ENCODE data around the gene ANKRD34A. TPM values are rescaled to one million over a fixed set of nuclear protein-coding genes. Genes with fewer than 3 reads are reported as not detected.

The ANKRD34A gene
- total RNA-seq, 1 donor from 2014 or later, result 0.49 TPM

DNA sequence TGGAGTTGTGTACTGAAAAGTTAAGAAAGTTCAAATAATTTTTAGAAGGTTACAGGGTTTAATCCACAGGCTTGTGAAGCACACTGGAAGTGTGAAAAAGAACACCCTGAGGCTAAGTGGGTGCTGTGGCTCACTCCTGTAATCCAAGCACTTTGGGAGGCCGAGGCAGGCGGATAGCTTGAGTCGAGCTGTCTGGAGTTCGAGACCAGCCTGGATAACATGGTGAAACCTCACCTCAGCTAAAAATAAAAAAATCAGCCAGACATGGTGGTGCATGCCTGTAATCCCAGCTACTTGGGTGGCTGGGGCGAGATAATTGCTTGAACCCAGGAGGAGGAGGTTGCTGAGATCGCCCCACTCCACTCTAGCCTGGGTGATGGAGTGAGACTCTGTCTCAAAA is 22.2 kb upstream of the ANKRD34A start:
- no peak for DNase-seq (ENCODE audit: low read depth, low spot score)

DNA sequence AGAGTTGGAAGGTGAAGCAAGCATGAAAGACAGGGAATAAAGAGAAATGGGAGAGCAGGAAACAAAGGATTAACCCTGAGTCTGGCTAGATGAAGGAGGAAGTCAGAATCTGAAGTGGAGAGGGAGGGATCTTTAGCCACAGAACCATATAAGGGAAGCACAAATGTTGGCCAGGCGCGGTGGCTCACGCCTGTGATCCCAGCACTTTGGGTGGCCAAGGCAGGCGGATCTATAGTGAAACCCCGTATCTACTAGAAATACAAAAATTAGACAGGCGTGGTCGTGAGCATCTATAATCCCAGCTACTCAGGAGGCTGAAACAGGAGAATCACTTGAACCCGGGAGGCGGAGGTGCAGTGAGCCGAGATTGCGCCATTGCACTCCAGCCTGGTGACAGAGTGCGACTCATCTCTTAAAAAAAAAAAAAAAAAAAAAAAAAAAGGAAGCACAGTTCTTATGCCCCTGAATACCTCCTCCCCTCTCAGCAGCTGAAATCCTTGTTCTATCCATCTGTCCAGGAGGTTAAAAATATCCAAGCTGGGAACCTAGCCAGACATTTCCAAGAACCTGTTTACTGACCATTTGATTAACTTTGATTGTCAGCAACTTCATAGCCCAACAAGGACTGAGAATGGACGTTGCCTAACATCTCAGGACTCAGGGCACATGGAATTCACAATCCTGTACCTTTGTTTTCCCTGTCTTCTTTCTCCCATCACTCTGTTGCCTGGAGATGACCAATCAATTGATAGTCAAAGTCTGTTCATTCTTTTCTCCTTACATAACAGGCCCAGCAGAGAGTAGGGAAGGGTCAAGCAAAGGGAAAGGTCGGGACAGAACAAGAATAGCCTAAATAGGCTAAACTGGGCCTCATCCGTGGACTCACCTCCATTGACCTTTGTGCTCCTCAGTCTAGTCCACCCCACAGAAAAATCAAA is 21.4 kb upstream of the ANKRD34A start:
- Mint-ChIP-seq H3K27ac (ENCODE audit: unreplicated experiment) (peak overlapping the region; percentile 91), H3K36me3 (ENCODE audit: low read depth) (no peaks in the 10 kb centered on the region), H3K9me3 (no peaks in the 10 kb centered on the region), H3K27me3 (ENCODE audit: low read depth) (no peaks in the 10 kb centered on the region), H3K4me3 (peak overlapping the region; percentile 47), H3K4me1 (peaks cover 23% of the 10 kb centered on the region)
- TF ChIP-seq, protein P1, sequence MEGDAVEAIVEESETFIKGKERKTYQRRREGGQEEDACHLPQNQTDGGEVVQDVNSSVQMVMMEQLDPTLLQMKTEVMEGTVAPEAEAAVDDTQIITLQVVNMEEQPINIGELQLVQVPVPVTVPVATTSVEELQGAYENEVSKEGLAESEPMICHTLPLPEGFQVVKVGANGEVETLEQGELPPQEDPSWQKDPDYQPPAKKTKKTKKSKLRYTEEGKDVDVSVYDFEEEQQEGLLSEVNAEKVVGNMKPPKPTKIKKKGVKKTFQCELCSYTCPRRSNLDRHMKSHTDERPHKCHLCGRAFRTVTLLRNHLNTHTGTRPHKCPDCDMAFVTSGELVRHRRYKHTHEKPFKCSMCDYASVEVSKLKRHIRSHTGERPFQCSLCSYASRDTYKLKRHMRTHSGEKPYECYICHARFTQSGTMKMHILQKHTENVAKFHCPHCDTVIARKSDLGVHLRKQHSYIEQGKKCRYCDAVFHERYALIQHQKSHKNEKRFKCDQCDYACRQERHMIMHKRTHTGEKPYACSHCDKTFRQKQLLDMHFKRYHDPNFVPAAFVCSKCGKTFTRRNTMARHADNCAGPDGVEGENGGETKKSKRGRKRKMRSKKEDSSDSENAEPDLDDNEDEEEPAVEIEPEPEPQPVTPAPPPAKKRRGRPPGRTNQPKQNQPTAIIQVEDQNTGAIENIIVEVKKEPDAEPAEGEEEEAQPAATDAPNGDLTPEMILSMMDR (conservative IDR thresholded peaks at IDR 0.05), result no peak
- DNase-seq (ENCODE audit: low read depth, low spot score), result no peak

More for the DNA sequence above, 22.2 kb upstream of the ANKRD34A start:
- H3K27ac Mint-ChIP-seq (ENCODE audit: unreplicated experiment), result no peak overlapping the region
- H3K36me3 Mint-ChIP-seq (ENCODE audit: low read depth), result peaks cover under 1% of the 10 kb centered on the region
- H3K9me3 Mint-ChIP-seq, result no peaks in the 10 kb centered on the region
- H3K27me3 Mint-ChIP-seq (ENCODE audit: low read depth), result no peaks in the 10 kb centered on the region
- peaks cover 23% of the 10 kb centered on the region for H3K4me1 Mint-ChIP-seq
- no peak overlapping the region for H3K4me3 Mint-ChIP-seq
- TF ChIP-seq, protein P1 (conservative IDR thresholded peaks at IDR 0.05), result no peak

DNA sequence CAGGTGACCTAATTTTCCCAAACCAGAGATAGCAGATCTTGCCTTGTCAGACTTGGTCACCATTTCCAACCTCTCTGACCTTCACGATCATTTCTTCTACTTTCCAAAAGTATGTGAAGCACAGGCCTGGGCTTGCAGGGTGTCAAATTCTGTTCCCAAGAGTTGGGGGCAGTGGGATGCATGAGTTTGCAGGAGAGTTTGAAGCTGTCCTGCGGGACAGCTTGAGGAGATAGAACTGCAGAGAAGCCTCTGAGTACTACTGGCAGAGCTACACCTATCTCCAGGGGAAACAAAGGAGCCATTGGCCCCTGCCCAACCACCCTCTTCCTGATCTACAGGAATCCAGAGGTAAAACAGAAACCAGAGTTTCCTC is 20.7 kb upstream of the ANKRD34A start:
- Mint-ChIP-seq H3K4me3 (peak overlapping the region; percentile 47), H3K27ac (ENCODE audit: unreplicated experiment) (peak overlapping the region; percentile 91)

DNA sequence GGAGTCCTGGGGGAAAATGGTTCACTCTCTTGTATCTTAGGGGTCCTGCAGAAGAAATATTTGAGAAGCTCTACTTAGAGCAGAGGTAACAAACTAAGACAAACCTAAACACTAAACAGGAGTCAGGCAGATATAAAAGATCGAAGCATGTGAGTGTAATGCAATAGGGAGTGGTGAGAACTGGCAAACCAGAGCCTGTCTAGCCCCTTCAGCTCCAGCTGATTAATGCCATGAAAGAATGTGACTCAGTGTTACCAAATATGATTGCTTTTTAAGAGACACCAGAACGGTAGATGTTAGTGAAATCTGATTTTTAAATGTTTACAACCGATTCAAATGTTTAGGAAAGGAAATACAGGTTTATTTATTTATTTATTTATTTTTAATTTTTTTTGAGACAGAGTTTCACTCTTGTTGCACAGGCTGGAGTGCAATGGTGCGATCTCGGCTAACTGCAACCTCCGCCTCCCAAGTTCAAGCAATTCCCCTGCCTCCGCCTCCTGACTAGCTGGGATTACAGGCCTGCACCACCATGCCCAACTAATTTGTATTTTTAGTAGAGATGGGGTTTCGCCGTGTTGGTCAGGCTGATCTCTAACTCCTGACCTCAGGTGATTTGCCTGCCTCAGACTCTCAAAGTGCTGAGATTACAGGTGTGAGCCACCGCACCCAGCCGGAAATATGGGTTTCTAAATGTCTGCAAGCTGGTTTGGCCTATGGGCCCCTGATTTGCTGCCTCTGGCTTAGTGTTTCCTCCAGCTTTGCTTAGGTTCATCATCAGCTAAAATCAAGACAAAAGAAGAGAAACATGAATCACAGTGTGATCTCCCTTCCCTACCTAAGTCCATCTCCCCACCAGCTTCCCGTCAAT is 19.8 kb upstream of the ANKRD34A start:
- Mint-ChIP-seq H3K36me3 (ENCODE audit: low read depth) (no peaks in the 10 kb centered on the region), H3K27ac (ENCODE audit: unreplicated experiment) (peak overlapping the region; percentile 21), H3K4me3 (no peak overlapping the region), H3K9me3 (no peaks in the 10 kb centered on the region), H3K4me1 (peaks cover 23% of the 10 kb centered on the region), H3K27me3 (ENCODE audit: low read depth) (no peaks in the 10 kb centered on the region)
- TF ChIP-seq, protein P1 (conservative IDR thresholded peaks at IDR 0.05), result no peak
- DNase-seq (ENCODE audit: low read depth, low spot score), result no peak

More for the DNA sequence above, 20.7 kb upstream of the ANKRD34A start:
- Mint-ChIP-seq H3K4me1 (peaks cover 23% of the 10 kb centered on the region), H3K27me3 (ENCODE audit: low read depth) (no peaks in the 10 kb centered on the region), H3K9me3 (no peaks in the 10 kb centered on the region), H3K36me3 (ENCODE audit: low read depth) (no peaks in the 10 kb centered on the region)
- DNase-seq (ENCODE audit: low read depth, low spot score), result no peak
- TF ChIP-seq, protein P1 (conservative IDR thresholded peaks at IDR 0.05), result no peak

DNA sequence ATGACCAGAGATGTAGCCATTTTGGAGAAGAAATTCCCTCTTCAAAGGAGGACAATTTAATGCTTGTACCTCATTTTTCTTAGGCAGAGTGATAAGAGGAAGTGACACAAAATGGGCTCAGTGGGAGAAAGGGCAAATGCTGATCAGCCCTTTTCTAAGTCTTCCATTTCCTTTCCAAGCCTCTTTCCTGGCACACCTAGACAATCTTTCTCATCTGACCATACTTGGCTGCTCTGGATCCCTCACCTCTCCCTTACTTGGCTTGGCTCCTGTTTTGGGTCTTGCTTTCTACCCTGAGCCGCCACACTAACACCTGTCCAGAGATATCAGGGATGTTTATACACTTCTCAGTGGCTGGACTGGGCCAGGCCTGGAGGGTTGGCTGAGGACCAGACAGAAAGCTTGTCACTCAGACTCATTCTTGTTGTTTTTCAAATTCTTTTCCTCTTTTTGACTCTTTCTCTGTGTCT is 18.9 kb upstream of the ANKRD34A start:
- TF ChIP-seq, protein P1 (conservative IDR thresholded peaks at IDR 0.05), result no peak
- H3K9me3 Mint-ChIP-seq, result no peaks in the 10 kb centered on the region
- H3K36me3 Mint-ChIP-seq (ENCODE audit: low read depth), result no peaks in the 10 kb centered on the region
- peaks cover 23% of the 10 kb centered on the region for H3K4me1 Mint-ChIP-seq
- H3K27ac Mint-ChIP-seq (ENCODE audit: unreplicated experiment), result no peak overlapping the region
- DNase-seq (ENCODE audit: low read depth, low spot score), result no peak
- no peaks in the 10 kb centered on the region for H3K27me3 Mint-ChIP-seq (ENCODE audit: low read depth)
- no peak overlapping the region for H3K4me3 Mint-ChIP-seq

Measured in neural crest cell (in vitro differentiated cells).